ENCODE results near the gene MIPOL1. TPM values are rescaled to one million over a fixed set of nuclear protein-coding genes. Genes with fewer than 3 reads are reported as not detected.

The MIPOL1 gene
- total and polyA plus RNA-seq, 2 of the 13 experiments (the other 11 are each of a cell fraction or from before 2014, with no cell fraction given), result 8.6 to 34.2 TPM

DNA sequence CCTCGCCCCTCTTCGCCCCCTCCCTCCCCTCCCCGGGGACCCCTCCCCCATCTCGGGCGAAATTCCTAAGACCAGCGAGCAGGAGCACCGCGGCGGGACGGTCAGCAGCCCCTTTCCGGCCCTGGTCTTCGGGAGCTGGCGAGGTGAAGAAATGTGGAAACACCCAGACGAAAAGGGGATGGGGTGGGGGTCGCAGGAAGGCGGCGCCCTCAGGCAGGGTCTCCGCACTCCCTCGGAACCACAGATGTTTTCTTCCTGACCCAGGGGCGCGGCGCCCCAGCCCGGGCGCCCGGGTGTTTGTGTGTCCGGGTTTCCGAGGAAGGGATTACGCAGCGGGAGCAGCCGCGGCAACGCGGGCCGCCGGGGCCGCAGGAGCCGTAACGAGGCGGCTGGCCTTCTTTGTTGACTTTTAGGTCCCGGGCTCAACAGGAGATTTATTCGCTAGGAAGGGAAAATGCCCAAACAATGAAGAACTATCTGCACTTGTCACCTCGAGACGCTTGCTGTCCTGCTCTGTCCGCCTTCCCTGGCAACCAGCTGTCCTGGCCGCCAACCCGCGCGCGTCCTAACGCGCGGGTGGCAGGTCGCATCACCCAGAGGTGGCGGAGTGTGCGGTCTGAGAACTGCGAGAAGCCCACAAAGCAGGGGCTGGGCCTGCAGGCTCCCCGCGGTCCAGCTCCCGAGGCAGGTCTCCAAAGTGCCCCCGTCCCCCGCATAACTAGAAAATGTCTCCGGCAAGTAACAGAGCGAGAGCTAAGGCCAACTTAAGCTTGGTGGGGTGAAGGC is 390.3 kb downstream of the MIPOL1 start (continued):
- peak; percentile 82 for TF ChIP-seq NFAT5 (CRISPR knock-in tag; IDR thresholded peaks at IDR 0.05)
- peak; percentile 78 for TF ChIP-seq MTERF4 (CRISPR knock-in tag; IDR thresholded peaks at IDR 0.05)
- TF ChIP-seq KAT7 (CRISPR knock-in tag; IDR thresholded peaks at IDR 0.05; ENCODE audit: borderline replicate concordance), result peak; percentile 96; the same call in 1 of the 2 replicates
- no peak for TF ChIP-seq MTA3 (CRISPR knock-in tag; IDR thresholded peaks at IDR 0.05)
- TF ChIP-seq JARID2 (CRISPR knock-in tag; IDR thresholded peaks at IDR 0.05; ENCODE audit: insufficient replicate concordance), result no peak
- TF ChIP-seq ZNF605 (CRISPR knock-in tag; IDR thresholded peaks at IDR 0.05), result peak; percentile 91
- TF ChIP-seq HHEX (CRISPR knock-in tag; IDR thresholded peaks at IDR 0.05), result no peak
- no peak for TF ChIP-seq JUNB (CRISPR knock-in tag; IDR thresholded peaks at IDR 0.05; ENCODE audit: borderline replicate concordance)
- TF ChIP-seq FUBP1 (CRISPR knock-in tag; IDR thresholded peaks at IDR 0.05; ENCODE audit: borderline replicate concordance), result no peak; the same call in 1 of the 2 replicates
- TF ChIP-seq ZBTB42 (CRISPR knock-in tag; IDR thresholded peaks at IDR 0.05), result no peak; the same call in 1 of the 2 replicates
- no peak for TF ChIP-seq ZNF121 (CRISPR knock-in tag; IDR thresholded peaks at IDR 0.05)
- no peak for TF ChIP-seq PRPF4 (IDR thresholded peaks at IDR 0.05; ENCODE audit: low read depth, low read length, poor library complexity, severe bottlenecking)
- peak; percentile 77; the same call in 1 of the 2 replicates for TF ChIP-seq HNRNPL (IDR thresholded peaks at IDR 0.05; ENCODE audit: low read depth, low read length)
- TF ChIP-seq KAT2B (IDR thresholded peaks at IDR 0.05; ENCODE audit: borderline replicate concordance, low read depth, low read length), result no peak
- TF ChIP-seq ZNF780A (CRISPR knock-in tag; IDR thresholded peaks at IDR 0.05), result no peak
- no peak; the same call in 1 of the 2 replicates for TF ChIP-seq ARNTL (CRISPR knock-in tag; IDR thresholded peaks at IDR 0.05)
- TF ChIP-seq EEA1 (CRISPR knock-in tag; IDR thresholded peaks at IDR 0.05; ENCODE audit: borderline replicate concordance), result peak; percentile 69
- peak; percentile 91 for TF ChIP-seq PHF21A (CRISPR knock-in tag; IDR thresholded peaks at IDR 0.05)
- TF ChIP-seq ZSCAN20 (CRISPR knock-in tag; IDR thresholded peaks at IDR 0.05; ENCODE audit: borderline replicate concordance), result peak; percentile 92
- no peak for TF ChIP-seq CHCHD3 (CRISPR knock-in tag; IDR thresholded peaks at IDR 0.05)
